ENCODE measurements around the gene FAM171A1. TPM values are rescaled to one million over a fixed set of nuclear protein-coding genes. Genes with fewer than 3 reads are reported as not detected.
"Not testable (repeated sequence)": the region's sequence is repeated elsewhere in the genome, so short reads cannot be mapped to it uniquely, and the experiment has no call there.

Gene FAM171A1
- total RNA-seq, 1 donor from 2014 or later = 2.4 TPM

- DNase-seq (ENCODE audit: low spot score) = no peak
Measured at GRCh38 chr10:15320118-15320517, 51.0 kb downstream of the FAM171A1 start.

- DNase-seq (ENCODE audit: low spot score) = no peak
Measured at GRCh38 chr10:15316871-15317464, 54.1 kb downstream of the FAM171A1 start.

GRCh38 chr10:15316145-15316544, 54.9 kb downstream of the FAM171A1 start:
- no peak for DNase-seq (ENCODE audit: low spot score)

GRCh38 chr10:15315286-15315685, 55.8 kb downstream of the FAM171A1 start:
- no peak for DNase-seq (ENCODE audit: low spot score)

GRCh38 chr10:15314482-15315045, 56.5 kb downstream of the FAM171A1 start:
- no peak for DNase-seq (ENCODE audit: low spot score)

- peak; percentile 71 for DNase-seq (ENCODE audit: low spot score)
Measured at GRCh38 chr10:15313843-15314242, 57.2 kb downstream of the FAM171A1 start.

- peak; percentile 58 for DNase-seq (ENCODE audit: low spot score)
Measured at GRCh38 chr10:15313047-15313446, 58.0 kb downstream of the FAM171A1 start.

- no peak for DNase-seq (ENCODE audit: low spot score)
Measured at GRCh38 chr10:15311569-15312280, 59.4 kb downstream of the FAM171A1 start.

GRCh38 chr10:15310776-15311568, 60.1 kb downstream of the FAM171A1 start:
- DNase-seq (ENCODE audit: low spot score) = no peak

GRCh38 chr10:15309221-15309620, 61.9 kb downstream of the FAM171A1 start:
- DNase-seq (ENCODE audit: low spot score) = no peak

- DNase-seq (ENCODE audit: low spot score) = no peak
Measured at GRCh38 chr10:15306735-15307280, 64.3 kb downstream of the FAM171A1 start.

- no peak for DNase-seq (ENCODE audit: low spot score)
Measured at GRCh38 chr10:15305634-15306033, 65.5 kb downstream of the FAM171A1 start.

- DNase-seq (ENCODE audit: low spot score) = no peak
Measured at GRCh38 chr10:15305161-15305560, 65.9 kb downstream of the FAM171A1 start.

GRCh38 chr10:15302188-15302956, 68.7 kb downstream of the FAM171A1 start:
- not testable (repeated sequence) for DNase-seq (ENCODE audit: low spot score)

- DNase-seq (ENCODE audit: low spot score) = no peak
Measured at GRCh38 chr10:15300697-15301096, 70.4 kb downstream of the FAM171A1 start.

- no peak for DNase-seq (ENCODE audit: low spot score)
Measured at GRCh38 chr10:15300145-15300544, 70.9 kb downstream of the FAM171A1 start.

GRCh38 chr10:15296701-15297100, 74.4 kb downstream of the FAM171A1 start:
- DNase-seq (ENCODE audit: low spot score) = no peak

- no peak for DNase-seq (ENCODE audit: low spot score)
Measured at GRCh38 chr10:15295537-15296325, 75.4 kb downstream of the FAM171A1 start.

- DNase-seq (ENCODE audit: low spot score) = peak; percentile 18
Measured at GRCh38 chr10:15293862-15294842, 76.9 kb downstream of the FAM171A1 start.
